Measurements from ENCODE around the gene VWA3A. TPM values are rescaled to one million over a fixed set of nuclear protein-coding genes. Genes with fewer than 3 reads are reported as not detected.

Gene VWA3A
- total and polyA plus RNA-seq, 2 of the 4 experiments (the other 2 are of a cell fraction), result not detected

GRCh38 chr16:22183335-22183734 lies 91.0 kb downstream of the VWA3A start:
- WGBS, 2 experiments (ENCODE audit: extremely low coverage in 2 of 2, insufficient read length in 1 of 2), result no CpG with 5 or more reads among the region's 5 CpGs
- no peak overlapping the region for H3K18ac ChIP-seq (ENCODE audit: low read depth, low read length)
- H4K8ac ChIP-seq (ENCODE audit: low read depth in 2 of 2, low read length in 2 of 2), result no peak overlapping the region
- no peak overlapping the region for H3K14ac ChIP-seq (replicated peaks; ENCODE audit: low read depth, low read length)
- H3K36me3 ChIP-seq (ENCODE audit: control insufficient read depth, insufficient read depth, low read length), result no peaks in the 10 kb centered on the region
- H3K4ac ChIP-seq (ENCODE audit: low read depth, low read length), result no peak overlapping the region
- H4K91ac ChIP-seq (ENCODE audit: insufficient read depth, low read depth, low read length), result no peak overlapping the region
- H3K4me3 ChIP-seq (ENCODE audit: insufficient read depth, low read depth, low read length), result no peak overlapping the region
- H2BK5ac ChIP-seq (ENCODE audit: low read depth, low read length, poor library complexity, severe bottlenecking), result no peak overlapping the region
- H3K27ac ChIP-seq (ENCODE audit: insufficient read depth, low read length), result no peak overlapping the region
- POLR2A ChIA-PET (ENCODE audit: unreplicated experiment), result no interaction called here
- no peak overlapping the region for H2AK5ac ChIP-seq (ENCODE audit: low read depth, low read length)
- H3K4me2 ChIP-seq (ENCODE audit: low read depth, low read length), result no peak overlapping the region
- no peak overlapping the region for H3K23ac ChIP-seq (ENCODE audit: low read depth, low read length)
- H4K20me1 ChIP-seq (ENCODE audit: insufficient read depth, low read length), result no peaks in the 10 kb centered on the region
- no peak overlapping the region for H2BK15ac ChIP-seq (ENCODE audit: low read depth, low read length)
- no peak overlapping the region for H4K5ac ChIP-seq (ENCODE audit: low read depth, low read length)
- H3K56ac ChIP-seq (ENCODE audit: extremely low read depth, insufficient read depth, low read length), result no peak overlapping the region
- no peak overlapping the region for H3K9ac ChIP-seq (ENCODE audit: low read depth, low read length)
- dilution Hi-C loops (cut with HindIII; ENCODE audit: low sequenced_read_pairs, unreplicated experiment), result no loop called here
- H2AFZ ChIP-seq (replicated peaks; ENCODE audit: low read length, poor library complexity), result no peak overlapping the region
- no peak for TF ChIP-seq MAFK (IDR thresholded peaks at IDR 0.05; ENCODE audit: low read depth, low read length)
- no peak for TF ChIP-seq MAZ (IDR thresholded peaks at IDR 0.05; ENCODE audit: borderline replicate concordance, low read depth, low read length)
- TF ChIP-seq NFE2L2 (IDR thresholded peaks at IDR 0.05; ENCODE audit: low read depth, low read length), result no peak
- no peak for TF ChIP-seq RFX5 (IDR thresholded peaks at IDR 0.05; ENCODE audit: low read depth, low read length)
- no peak for TF ChIP-seq CHD1 (IDR thresholded peaks at IDR 0.05; ENCODE audit: low read depth, low read length)
- no peak for TF ChIP-seq FOS (IDR thresholded peaks at IDR 0.05; ENCODE audit: low read depth, low read length)
- no peak for TF ChIP-seq RCOR1 (IDR thresholded peaks at IDR 0.05; ENCODE audit: insufficient replicate concordance, low read length)
- no peak for TF ChIP-seq USF2 (IDR thresholded peaks at IDR 0.05; ENCODE audit: low read depth, low read length)
- no peak for TF ChIP-seq POLR2A (IDR thresholded peaks at IDR 0.05; ENCODE audit: low read depth, low read length)
- no peak for TF ChIP-seq BHLHE40 (IDR thresholded peaks at IDR 0.05; ENCODE audit: low read depth, low read length)
- TF ChIP-seq, protein P1, sequence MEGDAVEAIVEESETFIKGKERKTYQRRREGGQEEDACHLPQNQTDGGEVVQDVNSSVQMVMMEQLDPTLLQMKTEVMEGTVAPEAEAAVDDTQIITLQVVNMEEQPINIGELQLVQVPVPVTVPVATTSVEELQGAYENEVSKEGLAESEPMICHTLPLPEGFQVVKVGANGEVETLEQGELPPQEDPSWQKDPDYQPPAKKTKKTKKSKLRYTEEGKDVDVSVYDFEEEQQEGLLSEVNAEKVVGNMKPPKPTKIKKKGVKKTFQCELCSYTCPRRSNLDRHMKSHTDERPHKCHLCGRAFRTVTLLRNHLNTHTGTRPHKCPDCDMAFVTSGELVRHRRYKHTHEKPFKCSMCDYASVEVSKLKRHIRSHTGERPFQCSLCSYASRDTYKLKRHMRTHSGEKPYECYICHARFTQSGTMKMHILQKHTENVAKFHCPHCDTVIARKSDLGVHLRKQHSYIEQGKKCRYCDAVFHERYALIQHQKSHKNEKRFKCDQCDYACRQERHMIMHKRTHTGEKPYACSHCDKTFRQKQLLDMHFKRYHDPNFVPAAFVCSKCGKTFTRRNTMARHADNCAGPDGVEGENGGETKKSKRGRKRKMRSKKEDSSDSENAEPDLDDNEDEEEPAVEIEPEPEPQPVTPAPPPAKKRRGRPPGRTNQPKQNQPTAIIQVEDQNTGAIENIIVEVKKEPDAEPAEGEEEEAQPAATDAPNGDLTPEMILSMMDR (conservative IDR thresholded peaks at IDR 0.05; ENCODE audit: low read depth, low read length), result no peak
- TF ChIP-seq, protein P2, sequence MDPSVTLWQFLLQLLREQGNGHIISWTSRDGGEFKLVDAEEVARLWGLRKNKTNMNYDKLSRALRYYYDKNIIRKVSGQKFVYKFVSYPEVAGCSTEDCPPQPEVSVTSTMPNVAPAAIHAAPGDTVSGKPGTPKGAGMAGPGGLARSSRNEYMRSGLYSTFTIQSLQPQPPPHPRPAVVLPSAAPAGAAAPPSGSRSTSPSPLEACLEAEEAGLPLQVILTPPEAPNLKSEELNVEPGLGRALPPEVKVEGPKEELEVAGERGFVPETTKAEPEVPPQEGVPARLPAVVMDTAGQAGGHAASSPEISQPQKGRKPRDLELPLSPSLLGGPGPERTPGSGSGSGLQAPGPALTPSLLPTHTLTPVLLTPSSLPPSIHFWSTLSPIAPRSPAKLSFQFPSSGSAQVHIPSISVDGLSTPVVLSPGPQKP (IDR thresholded peaks at IDR 0.05; ENCODE audit: borderline replicate concordance, low read depth, low read length), result no peak
- no peak for TF ChIP-seq CEBPB (IDR thresholded peaks at IDR 0.05; ENCODE audit: low read depth, low read length)
- no peak for TF ChIP-seq RAD21 (IDR thresholded peaks at IDR 0.05; ENCODE audit: low read length)
- TF ChIP-seq MXI1 (IDR thresholded peaks at IDR 0.05; ENCODE audit: borderline replicate concordance, low read depth, low read length), result no peak
- no peak for TF ChIP-seq SMC3 (IDR thresholded peaks at IDR 0.05; ENCODE audit: low read depth, low read length)
- CTCF ChIA-PET, result no interaction called here
- ATAC-seq (ENCODE audit: low read depth), result no peak
- BruUV-seq (replicated peaks), result no TSS peak
- no peaks in the 10 kb centered on the region for H3K9me1 ChIP-seq (ENCODE audit: insufficient read depth, low read length)
- H3K27me3 ChIP-seq (ENCODE audit: control insufficient read depth, insufficient read depth, low read length), result peaks cover 22% of the 10 kb centered on the region
- intact Hi-C loops (cut with micrococcal nuclease), result no loop called here
- no peaks in the 10 kb centered on the region for H3K9me3 ChIP-seq (ENCODE audit: control insufficient read depth, insufficient read depth, low read length)
- H3K79me1 ChIP-seq (ENCODE audit: low read depth in 1 of 2, low read length in 2 of 2), result no peaks in the 10 kb centered on the region
- H2AK9ac ChIP-seq (replicated peaks; ENCODE audit: low read depth, low read length, poor library complexity), result no peak overlapping the region
- H2BK20ac ChIP-seq (ENCODE audit: low read depth, low read length), result no peak overlapping the region
- H3K4me1 ChIP-seq (ENCODE audit: control insufficient read depth, insufficient read depth, low read length), result no peaks in the 10 kb centered on the region
- no peak overlapping the region for H2BK120ac ChIP-seq (ENCODE audit: low read depth, low read length)
- in situ Hi-C loops (cut with MboI; ENCODE audit: low sequenced_read_pairs), result loop anchor here (5.0 kb wide), 3 partner anchors 36 to 186 kb away; partner anchors contain the start of gene VWA3A
- no peak for DNase-seq

Measured in IMR-90 (cell line).